PC-3 (cell line): ENCODE data around the gene RANBP1. TPM values are rescaled to one million over a fixed set of nuclear protein-coding genes. Genes with fewer than 3 reads are reported as not detected.

Source experiments
- ATAC-seq: fragments of 200-7000 bp; cut with Tn5 transposase; 2 replicates; pipeline ENCODE4 v1.9.1; 2020; ENCODE audit warnings: mild to moderate bottlenecking, moderate library complexity
- BruUV-seq: library from RNA; stranded (reverse); fragments of 400-500 nt; replicated peaks from 2 replicates; lab custom pipeline; 2021; lab: Mats Ljungman, UMichigan
- CTCF ChIA-PET: fragments of 300-600 bp; sonication (Branson Sonifier 250); formaldehyde crosslinking; loops from one replicate; lab custom pipeline; 2022; ENCODE audit warnings: antibody characterized with exemption; lab: Charles Lee
- POLR2A ChIA-PET: fragments of 300-600 bp; sonication (Branson Sonifier 250); formaldehyde crosslinking; loops from one replicate; lab custom pipeline; 2022; ENCODE audit warnings: antibody characterized with exemption; ENCODE audit not compliant: unreplicated experiment; lab: Charles Lee
- DNase-seq: peaks from one replicate; pipeline ENCODE4 v3.0.0-alpha.2; 2015
- H2AFZ ChIP-seq: fragments of 300-600 bp; sonication (generic); 2 replicates; pipeline ENCODE4 v1.6.0; 2016; ENCODE audit warnings: antibody characterized with exemption, low read length
- H3F3A ChIP-seq: fragments of 300-600 bp; sonication (generic); one replicate; pipeline ENCODE4 v1.6.0; 2017; ENCODE audit warnings: antibody characterized with exemption, low read length, control low read depth, mild to moderate bottlenecking; ENCODE audit not compliant: unreplicated experiment
- H3K27ac ChIP-seq: fragments of 300-600 bp; sonication (generic); 2 replicates; pipeline ENCODE4 v1.5.1; 2016; ENCODE audit warnings: mild to moderate bottlenecking, low read length
- H3K27me3 ChIP-seq: fragments of 300-600 bp; sonication (generic); 2 replicates; pipeline ENCODE4 v1.6.1; 2016; ENCODE audit warnings: low read length, mixed read lengths
- H3K36me3 ChIP-seq: fragments of 300-600 bp; sonication (generic); 2 replicates; pipeline ENCODE4 v1.6.1; 2016; ENCODE audit warnings: low read depth, mixed run types, low read length, mixed read lengths
- H3K4me1 ChIP-seq: fragments of 300-600 bp; sonication (generic); 2 replicates; pipeline ENCODE4 v1.5.1; 2016; ENCODE audit warnings: low read length; ENCODE audit not compliant: insufficient read depth
- H3K4me2 ChIP-seq: fragments of 300-600 bp; sonication (generic); 2 replicates; pipeline ENCODE4 v1.6.0; 2016; ENCODE audit warnings: low read length
- H3K4me3 ChIP-seq: fragments of 300-600 bp; sonication (generic); 2 replicates; pipeline ENCODE4 v1.5.1; 2016; ENCODE audit warnings: mild to moderate bottlenecking, low read length, mixed read lengths
- H3K79me2 ChIP-seq: fragments of 300-600 bp; sonication (generic); 2 replicates; pipeline ENCODE4 v1.6.1; 2017; ENCODE audit warnings: low read length, mixed read lengths
- H3K9ac ChIP-seq: fragments of 300-600 bp; sonication (generic); 2 replicates; pipeline ENCODE4 v1.6.0; 2016; ENCODE audit warnings: mild to moderate bottlenecking, low read length
- H3K9me2 ChIP-seq: fragments of 300-600 bp; sonication (generic); replicated peaks from 2 replicates; pipeline ENCODE4 v1.6.1; 2016; ENCODE audit warnings: mixed run types, low read length, mixed read lengths
- H3K9me3 ChIP-seq: fragments of 300-600 bp; sonication (generic); 2 replicates; pipeline ENCODE4 v1.6.1; 2016; ENCODE audit warnings: low read length, mixed read lengths
- H4K20me1 ChIP-seq: fragments of 300-600 bp; sonication (generic); 2 replicates; pipeline ENCODE4 v1.6.1; 2016; ENCODE audit warnings: low read length, mixed read lengths
- CTCF ChIP-seq: fragments of 300-600 bp; sonication (generic); conservative IDR thresholded peaks from 2 replicates; pipeline ENCODE4 v1.5.1; 2017; ENCODE audit warnings: antibody characterized with exemption, low read depth, mild to moderate bottlenecking, low read length
- EZH2 ChIP-seq: fragments of 300-600 bp; sonication (generic); IDR thresholded peaks from one replicate; pipeline ENCODE4 v1.6.1; 2017; ENCODE audit warnings: antibody characterized with exemption, mild to moderate bottlenecking, low read length; ENCODE audit not compliant: unreplicated experiment
- EZH2phosphoT487 ChIP-seq: fragments of 300-600 bp; sonication (generic); IDR thresholded peaks from 2 replicates; pipeline ENCODE4 v1.6.1; 2018; ENCODE audit warnings: mild to moderate bottlenecking, antibody characterized with exemption, low read length, borderline replicate concordance
- intact Hi-C: fragments of 100-400 bp; cut with micrococcal nuclease; formaldehyde crosslinking; loops from 2 replicates; pipeline ENCODE4 v1.9.0; 2023
- total RNA-seq: library from RNA; depleted of rRNA; stranded (reverse); fragments of >200 nt; gene quantifications from 2 replicates; pipeline ENCODE4 v1.2.3, GENCODE V29; 2014

Gene RANBP1
- total RNA-seq, 1 experiment from 2014 or later: 356 TPM

- ChIA-PET POLR2A (no interaction called here), CTCF (no interaction called here)
- DNase-seq (no peak), ATAC-seq (no peak)
- Histone ChIP-seq H3K36me3 (peaks cover 30% of the 10 kb centered on the region), H3K4me2 (no peak overlapping the region), H3F3A (no peaks in the 10 kb centered on the region), H3K4me1 (no peaks in the 10 kb centered on the region), H3K9ac (no peak overlapping the region), H3K9me3 (no peaks in the 10 kb centered on the region), H2AFZ (no peak overlapping the region), H3K4me3 (no peak overlapping the region), H3K9me2 (no peaks in the 10 kb centered on the region), H4K20me1 (no peaks in the 10 kb centered on the region), H3K27ac (no peak overlapping the region), H3K79me2 (peaks cover 5% of the 10 kb centered on the region; the same call in 1 of the 2 replicates), H3K27me3 (no peaks in the 10 kb centered on the region)
- no TSS peak for BruUV-seq
- TF ChIP-seq EZH2phosphoT487 (no peak), CTCF (no peak), EZH2 (no peak)
- intact Hi-C loops: no loop called here
These were observed 6.2 kb upstream of the RANBP1 start for GRCh38 chr22:20109411-20110358.

GRCh38 chr22:20110359-20110985 lies 5.4 kb upstream of the RANBP1 start:
- Histone ChIP-seq H3K27me3 (no peaks in the 10 kb centered on the region), H3K79me2 (peaks cover 13% of the 10 kb centered on the region), H3K4me3 (no peak overlapping the region), H3K4me2 (no peak overlapping the region), H3F3A (no peaks in the 10 kb centered on the region), H3K27ac (no peak overlapping the region), H4K20me1 (no peaks in the 10 kb centered on the region), H3K36me3 (peaks cover 34% of the 10 kb centered on the region), H3K9me2 (no peaks in the 10 kb centered on the region), H3K9ac (no peak overlapping the region), H2AFZ (no peak overlapping the region), H3K4me1 (peaks cover 3% of the 10 kb centered on the region; the same call in 1 of the 2 replicates), H3K9me3 (no peaks in the 10 kb centered on the region)
- TF ChIP-seq EZH2: no peak
- TF ChIP-seq EZH2phosphoT487: no peak
- TF ChIP-seq CTCF: no peak
- CTCF ChIA-PET: no interaction called here
- DNase-seq (no peak), ATAC-seq (no peak)
- intact Hi-C loops: no loop called here
- POLR2A ChIA-PET: no interaction called here
- TSS peak; percentile 22 for BruUV-seq
